H1 (cell line): ENCODE data around the gene KRTAP5-6. TPM values are rescaled to one million over a fixed set of nuclear protein-coding genes. Genes with fewer than 3 reads are reported as not detected.

ENCODE experiments used
- CBX8 ChIP-seq: fragments of 300-800, 300-1000 bp; sonication (generic); IDR thresholded peaks from 2 replicates; pipeline ENCODE4 v1.7.1; 2016; ENCODE audit warnings: low read depth, low read length, borderline replicate concordance
- EGR1 ChIP-seq: IDR thresholded peaks from 2 replicates; pipeline ENCODE4 v1.6.1; 2011; ENCODE audit warnings: low read depth, low read length, borderline replicate concordance
- RNF2 ChIP-seq: fragments of 200-900, 300-1000 bp; sonication (generic); IDR thresholded peaks from 2 replicates; pipeline ENCODE4 v1.7.1; 2016; ENCODE audit warnings: borderline replicate concordance, low read depth, mild to moderate bottlenecking, antibody characterized with exemption, low read length; ENCODE audit not compliant: poor library complexity, severe bottlenecking; ENCODE audit errors: missing control alignments
- SAP30 ChIP-seq: fragments of 300-600 bp; sonication (generic); IDR thresholded peaks from 2 replicates; pipeline ENCODE4 v1.7.1; 2012; ENCODE audit warnings: low read length, moderate library complexity, mild to moderate bottlenecking, inconsistent platforms; ENCODE audit not compliant: insufficient read depth, insufficient replicate concordance
- SUZ12 ChIP-seq: fragments of 200-600 bp; sonication (generic); IDR thresholded peaks from 2 replicates; pipeline ENCODE4 v1.6.1; 2012; ENCODE audit warnings: mild to moderate bottlenecking, inconsistent platforms, low read length, moderate library complexity, mixed read lengths
- ZNF274 ChIP-seq: IDR thresholded peaks from 2 replicates; pipeline ENCODE4 v1.7.0; 2012; ENCODE audit warnings: low read length, borderline replicate concordance; ENCODE audit errors: extremely low read depth
- polyA plus RNA-seq, 7 experiments: library from polyadenylated mRNA; depleted of rRNA in 3 of 7; stranded (reverse) in 5 of 7; unstranded in 2 of 7; fragments of >200 nt in 5 of 7; fragments of 200-250 nt in 2 of 7; gene quantifications; 1 replicate in 5 of 7; 2 replicates in 1 of 7; 4 replicates in 1 of 7; pipeline versions ENCODE4 v1.2.1 to v1.2.3, GENCODE V29; 2011 to 2013; ENCODE audit warnings: missing spikeins in 2 of 7, mixed read lengths in 2 of 7
- total RNA-seq: library from RNA; stranded (reverse); fragmentation: NEBNext Ultra II Directional; extraction: Animal tissue kit (Norgen Biotek cat#: 25700); gene quantifications from 2 replicates; pipeline ENCODE4 v1.2.1, GENCODE V29; 2021
- TF ChIP-seq, protein P1 (sequence below): IDR thresholded peaks from 2 replicates; pipeline ENCODE4 v1.6.1; 2011; ENCODE audit warnings: low read depth, mild to moderate bottlenecking, low read length; ENCODE audit not compliant: insufficient read depth

KRTAP5-6 gene
- total and polyA plus RNA-seq, 2 of the 8 experiments (the other 6 are each of a cell fraction or from before 2014, with no cell fraction given), result not detected

- TF ChIP-seq RNF2 (no peak), SAP30 (no peak), CBX8 (no peak), EGR1 (no peak), SUZ12 (no peak), ZNF274 (no peak)
- TF ChIP-seq, protein P1, sequence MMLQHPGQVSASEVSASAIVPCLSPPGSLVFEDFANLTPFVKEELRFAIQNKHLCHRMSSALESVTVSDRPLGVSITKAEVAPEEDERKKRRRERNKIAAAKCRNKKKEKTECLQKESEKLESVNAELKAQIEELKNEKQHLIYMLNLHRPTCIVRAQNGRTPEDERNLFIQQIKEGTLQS, result no peak
Observed at GRCh38 chr11:1729692-1730011, 32.7 kb downstream of the KRTAP5-6 start (continued).
